Measurements from ENCODE around the gene MREG.

MREG gene, protein sequence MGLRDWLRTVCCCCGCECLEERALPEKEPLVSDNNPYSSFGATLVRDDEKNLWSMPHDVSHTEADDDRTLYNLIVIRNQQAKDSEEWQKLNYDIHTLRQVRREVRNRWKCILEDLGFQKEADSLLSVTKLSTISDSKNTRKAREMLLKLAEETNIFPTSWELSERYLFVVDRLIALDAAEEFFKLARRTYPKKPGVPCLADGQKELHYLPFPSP

DNA sequence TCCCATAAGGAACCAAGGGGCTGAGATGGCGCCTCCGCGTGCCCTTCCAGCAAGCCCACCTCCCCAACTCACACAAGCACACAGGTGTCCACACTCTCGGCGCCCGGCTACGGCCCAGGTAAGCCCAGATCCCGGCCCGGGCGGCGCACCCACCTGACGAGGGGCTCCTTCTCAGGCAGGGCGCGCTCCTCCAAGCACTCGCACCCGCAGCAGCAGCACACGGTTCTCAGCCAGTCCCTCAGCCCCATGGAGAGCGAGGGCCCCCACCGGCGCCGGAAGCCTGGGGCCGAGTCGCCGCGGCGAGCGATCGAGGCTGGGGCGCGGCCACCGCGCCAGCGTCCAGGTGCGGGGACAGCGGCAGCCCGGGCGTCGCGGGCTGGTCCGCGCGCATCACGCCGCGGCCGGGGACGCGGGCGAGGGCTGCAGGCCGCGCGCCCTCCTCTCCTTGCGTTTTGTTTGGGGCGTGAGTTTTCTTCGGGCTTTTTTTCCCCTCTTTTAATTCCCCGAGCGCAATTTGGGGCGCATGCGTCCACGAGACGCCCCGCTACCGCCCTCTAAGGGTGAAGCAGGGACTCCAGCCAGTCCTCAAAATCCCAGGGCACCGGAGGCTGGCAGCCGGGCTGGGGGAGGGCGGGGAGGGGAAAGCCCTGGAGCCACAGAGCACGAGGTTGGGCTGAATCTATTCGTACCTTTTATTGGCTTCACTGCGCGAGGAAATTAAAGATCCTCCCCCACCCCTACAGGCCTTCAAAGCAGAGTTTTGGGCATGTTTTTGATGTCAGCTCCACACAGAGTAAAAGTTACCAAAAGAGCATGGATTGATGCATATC, at the start of gene MREG:
TSS of gene MREG (minus strand) at position 472 of the 830 bp plus-strand sequence. CDS start at position 248, 224 bp downstream.
- H3K27ac ChIP-seq: peak within 1 kb of the TSS; percentile 68
- TF ChIP-seq ZFX (IDR thresholded peaks at IDR 0.05): peak; percentile 68
- TF ChIP-seq CTCF (conservative IDR thresholded peaks at IDR 0.05): peak; percentile 87

GRCh38 chr2:216059233-216059834, 46.0 kb upstream of the MREG start:
- no peak overlapping the region for H3K27ac ChIP-seq
- TF ChIP-seq CTCF (conservative IDR thresholded peaks at IDR 0.05) (peak; percentile 29), ZFX (IDR thresholded peaks at IDR 0.05) (no peak)

GRCh38 chr2:216057688-216058193, 44.4 kb upstream of the MREG start:
- H3K27ac ChIP-seq: no peak overlapping the region
- no peak for TF ChIP-seq ZFX (IDR thresholded peaks at IDR 0.05)
- no peak for TF ChIP-seq CTCF (conservative IDR thresholded peaks at IDR 0.05)

- TF ChIP-seq CTCF (conservative IDR thresholded peaks at IDR 0.05) (no peak), ZFX (IDR thresholded peaks at IDR 0.05) (no peak)
- H3K27ac ChIP-seq: no peak overlapping the region
Observed at GRCh38 chr2:216056739-216057138, 43.4 kb upstream of the MREG start.

GRCh38 chr2:216055680-216056079, 42.3 kb upstream of the MREG start:
- TF ChIP-seq CTCF (conservative IDR thresholded peaks at IDR 0.05): no peak
- TF ChIP-seq ZFX (IDR thresholded peaks at IDR 0.05): no peak
- H3K27ac ChIP-seq: no peak overlapping the region

- no peak overlapping the region for H3K27ac ChIP-seq
- no peak for TF ChIP-seq ZFX (IDR thresholded peaks at IDR 0.05)
- TF ChIP-seq CTCF (conservative IDR thresholded peaks at IDR 0.05): no peak
Observed at GRCh38 chr2:216052420-216052819, 39.1 kb upstream of the MREG start.

DNA sequence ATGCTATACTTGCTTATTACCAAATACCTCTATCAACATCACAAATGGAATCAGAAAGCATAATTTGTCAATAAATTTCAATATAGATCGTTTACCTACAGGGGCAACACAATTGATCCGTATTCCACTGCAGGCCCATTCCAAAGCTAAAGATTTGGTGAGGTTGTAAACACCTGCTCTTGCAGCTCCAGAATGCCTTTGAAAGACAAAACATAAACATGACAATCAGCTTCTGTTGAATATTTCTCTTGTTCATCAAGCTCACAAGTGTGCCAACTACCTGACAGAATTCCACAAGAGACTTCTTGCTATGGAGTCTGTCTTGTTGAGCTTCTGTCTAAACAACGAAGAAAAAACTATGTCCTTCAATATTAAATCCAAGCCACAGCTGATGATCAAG, 38.0 kb upstream of the MREG start:
- no peak for TF ChIP-seq ZFX (IDR thresholded peaks at IDR 0.05)
- TF ChIP-seq CTCF (conservative IDR thresholded peaks at IDR 0.05): no peak
- H3K27ac ChIP-seq: no peak overlapping the region

Measured in C4-2B (cell line).